Lung microvascular endothelial cell (primary cell): Measurements from ENCODE around the gene STX16. TPM values are rescaled to one million over a fixed set of nuclear protein-coding genes. Genes with fewer than 3 reads are reported as not detected.
A peak's percentile ranks its signal among the peaks of the same experiment; 100 is the strongest.

Source experiments
- DNase-seq, 2 donors: peaks; one replicate each; pipeline versions ENCODE4 v3.0.0 to v3.0.0-alpha.2; 2010; ENCODE audit warnings: low read depth in 2 of 2
- total RNA-seq: library from RNA; depleted of rRNA; stranded (reverse); fragments of >200 nt; gene quantifications from 2 replicates; pipeline ENCODE4 v1.2.1, GENCODE V29; 2014

The STX16 gene
- total RNA-seq, 1 donor from 2014 or later: 22.8 TPM

DNA sequence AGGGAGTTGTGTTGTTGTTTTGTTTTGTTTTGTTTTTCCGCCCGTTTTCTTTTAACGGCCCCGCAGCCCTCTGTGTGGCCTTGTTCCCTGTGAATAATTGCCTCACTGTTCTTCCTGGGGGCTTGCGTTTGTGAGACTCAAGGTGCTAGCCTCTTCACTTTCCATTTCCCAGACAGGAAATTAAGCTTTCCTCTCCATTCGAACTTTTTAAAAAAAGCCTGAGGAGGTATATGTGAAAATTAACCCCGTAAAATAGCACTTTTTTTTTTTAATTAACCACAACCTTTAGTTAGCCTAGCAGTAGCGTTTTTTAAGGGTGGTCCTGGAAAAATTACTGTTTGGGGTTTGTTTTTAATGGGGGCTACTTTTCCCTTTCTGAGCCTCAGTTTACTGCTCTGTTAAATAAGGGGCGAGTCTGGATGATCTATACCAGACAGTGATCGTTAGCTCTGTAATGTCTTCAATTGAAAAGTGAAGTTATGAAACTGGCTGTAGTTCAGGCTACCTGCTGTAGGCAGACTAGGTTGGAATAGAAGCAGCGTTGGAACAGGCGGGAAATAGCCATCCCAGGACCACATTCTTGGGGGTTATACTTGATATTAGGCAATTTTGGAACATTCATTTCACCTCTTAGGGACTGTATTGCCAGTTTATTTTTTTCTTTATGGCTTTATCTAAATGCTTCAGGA lies 1.7 kb downstream of the STX16 start:
- DNase-seq: peak; percentile 30 to 38

DNA sequence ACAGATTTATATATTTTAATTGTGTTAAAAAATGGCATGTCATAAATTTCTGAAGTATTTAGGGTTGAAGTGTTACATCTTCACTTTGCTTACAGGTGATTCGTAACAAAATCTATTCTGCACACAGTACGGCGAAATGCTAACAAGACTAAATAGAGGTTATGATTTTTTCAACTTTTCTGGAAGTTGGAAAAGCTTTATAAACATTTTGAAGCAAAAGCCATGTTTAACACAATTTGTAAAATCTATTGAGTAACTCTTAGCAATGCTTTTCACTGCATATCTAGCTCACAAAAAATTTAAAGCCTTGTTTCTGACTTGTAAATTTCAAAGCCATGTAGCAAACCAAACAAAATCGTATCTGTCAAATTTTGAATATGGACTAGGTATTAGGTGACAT lies 3.3 kb downstream of the STX16 start:
- DNase-seq: no peak

DNA sequence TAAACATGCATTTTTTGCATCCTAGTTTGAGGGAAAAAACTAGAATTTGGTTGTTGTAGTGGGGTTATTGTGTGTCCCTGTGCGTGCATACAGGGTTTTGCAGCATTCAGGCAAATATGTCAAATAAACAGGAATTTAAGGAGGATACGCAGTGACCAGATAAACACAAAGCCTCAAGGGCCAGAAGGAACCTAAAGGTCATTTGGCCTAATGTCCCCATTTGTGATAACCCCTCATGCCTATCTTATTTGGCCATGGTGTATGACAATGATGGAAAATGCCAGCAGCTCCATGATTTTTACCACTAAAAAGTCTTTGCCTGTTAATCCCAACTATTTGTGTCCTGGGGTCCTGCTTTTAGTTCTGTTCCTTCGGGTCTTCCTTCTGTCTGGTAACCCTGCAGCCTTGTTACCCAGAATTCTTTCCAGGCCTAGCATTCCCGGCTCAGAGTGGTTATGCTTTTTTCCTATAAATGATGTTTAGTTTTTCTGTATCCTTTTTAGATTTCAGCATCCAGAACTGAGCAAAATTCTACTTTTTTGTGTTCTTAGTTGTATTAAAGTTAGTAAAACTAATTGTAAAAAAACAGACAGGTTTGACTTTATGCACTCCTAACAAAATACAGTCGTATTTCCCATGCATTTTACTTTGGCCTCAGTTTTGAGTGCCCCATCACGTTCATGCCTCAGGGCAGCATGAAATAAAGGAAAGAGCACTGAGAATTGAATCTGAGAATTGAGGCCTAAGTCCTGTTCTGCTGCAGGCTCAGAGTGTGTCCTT lies 4.4 kb downstream of the STX16 start:
- DNase-seq: no peak

DNA sequence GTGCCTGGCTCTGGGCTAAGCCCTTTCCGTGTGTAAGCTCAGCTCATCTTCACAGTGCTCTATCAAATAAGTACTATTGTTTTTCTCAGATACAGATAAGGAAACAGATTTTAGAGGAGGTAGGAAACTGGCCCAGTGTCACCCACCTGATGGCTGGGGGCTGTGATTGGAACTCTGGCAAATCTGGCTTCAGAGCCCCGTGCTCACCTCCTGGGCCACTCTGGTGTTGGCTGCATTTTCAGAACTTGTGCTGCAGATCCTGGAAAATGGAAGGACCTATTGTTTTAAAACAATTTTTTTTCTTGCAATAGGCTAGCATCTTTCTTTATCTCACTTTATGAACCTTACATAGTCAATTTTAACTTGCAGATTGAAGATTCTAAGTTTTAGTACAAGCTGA lies 5.7 kb downstream of the STX16 start:
- no peak for DNase-seq

DNA sequence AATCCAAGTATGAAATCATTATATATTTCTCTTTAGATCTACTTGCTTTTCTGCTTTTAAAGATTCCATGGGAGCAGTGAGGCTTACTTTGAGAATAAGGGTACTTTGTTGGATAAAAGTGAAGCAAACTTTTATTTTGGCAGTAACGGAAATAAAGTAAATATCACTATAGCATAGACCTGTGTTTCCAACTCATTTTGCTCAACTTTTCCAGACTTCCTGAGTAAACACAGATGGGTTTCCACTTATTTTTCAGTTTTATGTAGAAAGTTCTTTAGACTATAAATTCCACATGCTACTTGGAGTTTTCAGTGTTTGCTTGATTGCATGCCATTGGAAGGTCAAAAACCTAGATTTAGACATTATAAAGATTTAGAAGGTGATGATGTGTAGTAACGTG lies 6.2 kb downstream of the STX16 start:
- DNase-seq: no peak

DNA sequence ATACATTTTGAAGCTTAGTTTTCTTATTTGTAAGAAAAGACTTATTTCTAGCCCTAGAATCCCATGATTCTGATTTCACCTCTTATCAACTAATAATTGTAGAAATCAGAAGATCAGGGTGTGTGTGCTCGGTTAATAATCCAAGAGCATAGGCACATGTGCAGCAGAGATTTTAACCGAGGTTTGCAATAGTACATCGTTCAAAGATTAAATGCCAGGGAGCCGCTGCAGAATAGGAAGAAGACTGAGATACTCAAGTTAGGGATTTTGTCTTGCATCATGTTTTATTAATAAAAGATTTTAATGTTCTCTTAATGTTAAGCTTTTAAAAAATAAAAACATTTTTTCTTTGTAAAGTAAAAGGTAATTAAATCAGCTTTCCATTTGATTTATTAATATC lies 6.9 kb downstream of the STX16 start:
- DNase-seq: no peak

DNA sequence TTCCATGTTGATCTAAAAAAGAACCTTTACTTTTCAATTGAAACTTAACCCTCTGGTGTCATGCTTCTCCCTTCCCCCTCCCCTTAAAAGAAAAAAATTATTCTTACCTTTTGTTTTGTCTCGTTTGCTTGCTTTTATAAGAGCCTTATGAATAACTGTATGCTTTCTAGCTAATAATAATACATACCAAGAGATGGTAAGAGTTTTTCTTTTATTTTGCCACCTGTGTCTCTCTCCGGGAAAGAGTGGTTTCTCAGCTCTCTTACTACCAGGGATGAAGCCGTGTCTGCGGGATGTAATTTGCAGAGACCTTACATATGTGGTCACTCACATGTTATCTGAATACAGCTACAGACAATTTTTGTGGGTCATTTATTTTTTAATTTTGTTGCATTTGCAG lies 7.7 kb downstream of the STX16 start:
- DNase-seq: no peak

DNA sequence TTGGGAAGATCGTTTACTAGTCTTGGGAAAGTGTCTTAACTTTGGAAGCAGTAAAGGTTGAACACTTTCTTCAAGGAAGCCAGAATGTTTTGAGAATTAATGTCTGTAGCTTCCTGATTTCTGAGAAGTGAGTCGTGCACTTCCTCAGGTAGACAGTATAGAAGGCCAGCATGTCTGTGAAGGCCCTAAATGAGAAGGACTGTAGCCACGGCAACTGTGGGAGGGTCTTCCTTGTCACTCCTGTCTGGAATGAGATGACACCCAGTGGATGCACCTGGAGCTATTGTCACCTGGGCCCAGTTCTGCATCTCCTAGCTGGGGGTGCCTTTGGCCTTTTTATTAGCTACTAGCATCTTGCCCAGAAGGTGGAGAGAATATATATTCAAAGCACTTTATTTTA lies 8.8 kb downstream of the STX16 start:
- peak in 1 of 2 donors; percentile 24 for DNase-seq

DNA sequence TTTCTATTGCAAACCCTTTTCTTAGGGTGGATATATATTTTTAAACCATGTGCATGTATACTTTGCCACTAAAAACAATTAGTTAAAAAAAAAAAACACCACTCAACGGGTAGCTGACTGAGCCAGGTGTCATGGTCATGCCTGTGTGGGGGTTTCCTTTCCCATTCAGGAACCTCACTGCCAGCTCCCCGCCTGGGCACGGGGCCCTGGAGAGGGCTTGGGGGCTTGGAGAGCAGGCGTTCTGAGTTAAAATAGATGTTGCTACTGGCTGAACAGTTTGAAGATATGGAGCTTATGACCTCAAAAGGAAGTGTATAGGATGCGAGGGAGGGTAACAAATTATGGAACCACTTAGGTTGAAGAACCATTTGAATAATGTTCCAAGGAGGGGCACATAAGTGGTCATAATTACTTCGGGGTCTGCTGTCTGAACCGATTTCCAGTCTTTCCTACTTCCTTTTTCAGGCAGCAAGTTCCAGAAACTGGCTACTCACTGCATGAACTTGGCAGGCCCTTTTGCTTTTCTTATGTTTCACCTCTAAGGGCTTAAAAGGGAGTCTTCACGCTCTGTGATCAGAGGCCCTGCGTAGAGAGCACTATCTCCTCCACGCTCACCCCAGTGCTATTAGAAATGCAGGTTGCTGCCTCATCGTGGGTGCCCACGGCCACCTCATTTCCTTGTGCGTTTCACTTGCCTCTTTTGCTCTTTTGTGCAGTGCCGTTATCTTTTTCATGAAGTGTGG lies 9.9 kb downstream of the STX16 start:
- DNase-seq: no peak

DNA sequence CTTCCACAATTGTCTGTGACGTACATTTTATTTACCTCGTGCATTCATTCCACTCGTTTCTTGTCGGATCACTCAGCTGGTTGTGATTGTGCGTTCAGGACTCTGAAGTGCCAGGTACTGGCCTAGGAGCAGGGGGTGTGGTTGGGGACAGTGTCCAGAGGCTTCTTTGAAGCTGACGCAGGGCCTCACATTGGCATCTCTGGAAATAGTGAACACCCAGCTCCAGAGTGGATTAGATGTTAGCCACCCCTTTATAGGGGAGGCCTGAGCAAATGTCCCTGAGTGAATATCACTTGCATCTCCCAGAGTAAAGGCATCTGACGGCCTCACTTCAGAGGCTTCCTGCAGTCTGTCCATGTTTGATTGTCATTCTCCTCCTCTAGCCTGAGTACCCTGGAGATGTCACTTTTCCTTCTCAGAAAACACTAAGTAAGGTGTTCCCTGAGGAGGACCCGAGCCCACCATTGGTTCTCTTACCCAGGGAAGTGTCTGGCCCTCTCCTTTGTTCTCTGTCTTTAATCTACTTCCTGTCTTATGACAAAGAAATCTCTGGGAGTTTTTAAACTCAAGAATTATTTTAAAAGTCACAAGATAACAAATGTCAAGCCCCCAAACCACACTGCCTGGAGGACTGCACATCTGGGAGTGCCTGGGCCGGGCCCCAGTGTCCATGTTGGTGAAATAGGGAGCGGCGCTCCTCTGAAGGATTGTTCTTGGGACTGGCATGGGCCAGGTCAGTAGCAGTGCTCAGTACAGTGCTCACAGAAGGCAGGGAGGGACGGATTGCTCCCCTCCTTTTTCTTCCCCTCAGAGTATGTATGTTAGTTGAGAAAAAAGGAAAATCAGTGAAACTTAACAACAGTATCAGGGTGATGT lies 10.8 kb downstream of the STX16 start:
- DNase-seq: peak in 1 of 2 donors; percentile 9

DNA sequence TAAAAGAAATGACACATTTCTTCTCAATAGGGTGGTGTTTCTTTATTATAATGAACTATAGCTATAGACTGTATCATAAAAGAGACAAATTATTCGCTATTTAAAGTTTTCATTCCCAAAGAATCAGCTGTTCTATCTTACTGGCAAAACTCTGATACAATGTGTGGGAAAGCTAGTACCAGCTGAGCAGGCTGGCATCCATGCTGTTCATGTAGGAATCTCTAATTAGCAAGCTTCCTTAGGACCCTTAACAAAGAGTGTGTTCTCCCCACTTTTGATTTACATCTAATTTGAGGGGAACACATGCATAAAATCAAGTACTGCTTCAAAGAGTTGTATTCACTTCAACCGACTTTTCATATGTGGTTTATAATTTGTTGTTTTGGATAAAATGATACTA lies 13.2 kb downstream of the STX16 start:
- DNase-seq: no peak

DNA sequence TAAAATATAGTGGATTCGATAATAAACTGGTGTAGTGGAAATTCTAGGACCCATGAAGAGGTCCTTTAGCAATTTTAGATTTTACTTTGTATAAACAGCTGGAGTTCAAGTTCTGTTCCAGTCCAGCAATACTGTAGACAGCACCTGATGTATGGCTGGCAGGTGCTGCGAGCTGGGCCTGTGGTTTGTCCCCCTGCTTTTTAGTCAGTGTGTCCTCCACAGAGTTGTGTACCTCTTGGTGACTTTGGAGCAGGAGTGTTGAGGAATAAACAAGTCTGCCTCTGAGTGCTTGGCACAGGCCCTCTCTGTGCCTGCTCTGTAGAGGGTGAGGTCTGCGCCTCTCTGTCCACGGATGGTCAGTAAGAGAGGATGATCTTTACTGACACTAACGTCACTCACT lies 13.8 kb downstream of the STX16 start:
- DNase-seq: no peak

DNA sequence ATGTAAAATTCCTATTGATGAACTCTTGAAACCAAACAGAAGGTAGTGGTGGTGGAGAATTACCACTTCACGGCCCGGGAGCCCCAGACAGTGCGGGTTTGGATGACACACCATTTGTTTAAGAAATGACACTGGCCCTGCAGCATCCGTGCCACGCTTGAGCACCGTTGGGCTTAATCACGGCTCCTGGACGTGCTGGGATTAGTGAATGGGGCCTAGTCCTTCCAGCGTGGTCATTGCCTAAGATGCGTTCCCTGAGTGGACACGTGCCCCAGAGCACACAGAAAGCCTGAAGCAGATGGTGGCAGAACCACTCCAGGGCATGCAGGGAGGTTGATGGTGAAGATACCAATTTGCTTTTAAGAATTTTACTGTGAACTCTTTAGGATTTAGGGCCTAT lies 14.5 kb downstream of the STX16 start:
- no peak for DNase-seq

DNA sequence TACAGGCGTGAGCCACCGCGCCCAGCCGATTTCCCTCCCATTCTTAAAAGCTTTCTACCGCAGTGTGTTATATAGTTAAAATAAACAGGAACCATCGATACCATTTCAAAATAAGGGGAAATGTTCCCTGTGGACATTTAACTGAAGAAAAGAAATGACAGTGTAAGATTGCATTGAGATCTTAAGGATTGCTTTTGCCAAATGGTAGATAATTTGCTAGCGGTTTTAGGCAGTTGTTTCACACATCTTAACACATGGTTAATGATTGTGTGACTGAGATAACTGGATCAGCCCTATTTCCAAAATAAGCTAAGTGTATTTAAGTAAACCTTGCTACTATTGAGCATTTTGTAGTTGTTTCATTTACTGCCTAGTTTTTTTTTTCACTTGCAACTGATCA lies 15.6 kb downstream of the STX16 start:
- DNase-seq: no peak

DNA sequence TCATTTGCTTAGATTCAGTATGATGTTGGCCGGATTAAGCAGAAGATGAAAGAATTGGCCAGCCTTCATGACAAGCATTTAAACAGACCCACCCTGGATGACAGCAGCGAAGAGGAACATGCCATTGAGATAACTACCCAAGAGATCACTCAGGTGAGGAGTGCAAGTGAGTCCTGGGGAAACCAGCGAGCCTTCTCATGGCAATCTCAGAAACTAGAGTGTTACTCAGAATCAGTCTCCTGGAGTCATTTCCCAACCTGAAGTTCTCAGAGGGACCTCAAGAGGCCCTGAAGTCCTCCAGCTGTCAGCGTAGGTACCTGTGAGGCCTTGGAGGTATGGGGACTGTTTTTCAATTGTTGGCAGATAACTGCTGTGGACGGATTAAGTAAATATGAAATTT lies 16.9 kb downstream of the STX16 start:
- DNase-seq: no peak

DNA sequence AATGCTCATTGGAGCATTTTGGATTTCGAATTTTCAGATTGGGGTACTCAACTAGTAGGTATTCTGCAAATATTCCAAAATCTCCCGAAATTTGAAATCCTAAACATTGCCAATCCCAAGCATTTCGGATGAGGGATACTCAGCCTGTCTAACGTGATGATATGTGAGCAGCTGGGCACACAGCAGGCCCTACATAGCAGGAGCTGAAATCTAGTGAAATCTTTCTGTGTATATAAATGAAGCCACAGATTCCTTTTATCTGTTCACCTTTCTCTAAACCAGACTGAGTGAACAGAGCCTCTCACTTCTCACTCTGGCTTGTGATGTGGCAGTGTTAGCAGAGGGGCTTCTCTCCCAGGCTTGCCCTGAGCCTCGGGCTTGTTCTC lies 17.8 kb downstream of the STX16 start:
- DNase-seq: no peak

DNA sequence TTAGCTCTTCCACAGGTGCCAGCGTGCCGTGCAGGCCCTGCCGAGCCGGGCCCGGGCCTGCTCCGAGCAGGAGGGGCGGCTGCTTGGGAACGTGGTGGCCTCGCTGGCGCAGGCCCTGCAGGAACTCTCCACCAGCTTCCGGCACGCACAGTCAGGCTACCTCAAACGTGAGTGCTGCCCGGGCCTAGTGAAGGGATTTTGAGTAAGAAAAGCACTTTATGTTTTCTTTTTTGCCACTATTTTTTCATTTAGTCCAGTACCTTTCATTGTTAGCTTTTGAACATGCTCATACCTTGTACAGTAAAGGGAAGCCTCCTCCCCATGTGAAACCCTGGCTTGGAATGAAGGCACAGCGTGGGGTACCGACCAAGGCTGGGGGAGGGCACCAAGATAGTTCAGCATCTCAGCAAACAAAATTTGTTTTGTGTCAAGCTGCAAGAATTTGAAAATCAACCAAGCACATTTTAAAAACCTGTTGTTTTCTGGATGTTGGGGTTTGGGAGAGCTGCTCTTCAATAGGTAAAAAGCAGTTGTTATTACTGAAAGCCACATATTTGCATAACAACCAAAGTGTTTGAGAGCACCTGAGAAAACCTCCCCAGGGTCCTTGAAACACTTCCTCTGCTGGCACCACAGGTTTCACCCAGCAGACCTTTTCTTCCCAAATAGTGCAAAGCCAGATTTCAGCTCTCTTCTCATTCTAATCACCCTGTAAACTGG lies 18.4 kb downstream of the STX16 start:
- no peak for DNase-seq

DNA sequence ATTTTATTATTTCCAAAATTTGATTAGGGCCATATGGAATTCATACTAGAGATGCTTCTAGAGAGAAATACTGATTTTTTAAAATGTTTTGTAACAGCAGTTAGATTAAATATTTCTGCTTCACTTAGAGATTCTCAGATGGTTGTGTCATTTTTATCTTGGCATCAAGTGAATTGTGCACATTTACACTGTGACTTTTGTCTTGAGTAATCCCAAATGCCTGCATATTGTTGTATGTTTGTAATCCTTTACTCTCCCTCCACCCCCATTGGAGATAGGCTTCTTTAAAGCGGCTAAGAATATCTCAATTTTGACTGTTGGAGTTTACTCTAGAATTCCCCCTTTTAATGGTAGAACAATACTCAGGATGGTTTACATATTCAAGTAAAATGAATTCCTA lies 19.0 kb downstream of the STX16 start:
- no peak for DNase-seq

DNA sequence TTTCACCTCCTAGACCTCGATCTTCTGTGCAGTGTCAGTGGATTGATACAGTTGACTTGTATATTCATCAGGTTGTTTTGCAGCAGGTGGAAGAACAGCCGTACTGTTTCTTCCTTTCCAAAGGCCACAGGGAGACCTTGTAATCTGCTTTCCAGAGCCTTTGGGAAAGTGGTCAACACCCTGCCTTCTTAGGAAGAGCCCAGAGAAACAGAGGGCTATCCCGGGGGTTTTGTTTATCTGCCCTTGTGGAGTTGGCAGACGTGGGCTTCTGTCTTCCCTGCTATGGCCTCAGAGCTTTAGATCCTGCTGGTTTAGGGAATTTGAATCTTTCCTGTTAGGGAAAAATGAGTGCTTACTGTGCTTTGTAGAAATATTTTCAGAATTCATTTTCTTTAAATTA lies 19.6 kb downstream of the STX16 start:
- DNase-seq: no peak

DNA sequence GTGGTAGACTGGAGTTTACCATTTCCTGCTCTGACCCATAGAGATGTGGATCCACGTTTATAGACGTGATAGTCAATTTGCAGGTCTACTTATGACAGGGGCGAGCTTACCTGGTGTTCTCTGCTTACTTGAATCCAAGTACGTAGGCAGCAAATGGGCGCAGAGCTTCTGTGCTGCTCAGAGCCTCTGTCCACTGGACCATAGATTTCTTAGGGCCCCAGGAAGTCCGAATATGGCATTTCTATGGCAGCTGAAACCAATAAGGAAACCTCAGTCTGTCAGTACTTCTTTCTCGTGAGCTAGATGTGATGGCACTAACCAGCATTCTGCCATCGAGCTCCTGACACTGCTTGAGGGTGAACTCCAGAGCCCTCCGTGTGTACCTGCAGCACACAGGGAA lies 22.0 kb downstream of the STX16 start:
- no peak for DNase-seq

DNA sequence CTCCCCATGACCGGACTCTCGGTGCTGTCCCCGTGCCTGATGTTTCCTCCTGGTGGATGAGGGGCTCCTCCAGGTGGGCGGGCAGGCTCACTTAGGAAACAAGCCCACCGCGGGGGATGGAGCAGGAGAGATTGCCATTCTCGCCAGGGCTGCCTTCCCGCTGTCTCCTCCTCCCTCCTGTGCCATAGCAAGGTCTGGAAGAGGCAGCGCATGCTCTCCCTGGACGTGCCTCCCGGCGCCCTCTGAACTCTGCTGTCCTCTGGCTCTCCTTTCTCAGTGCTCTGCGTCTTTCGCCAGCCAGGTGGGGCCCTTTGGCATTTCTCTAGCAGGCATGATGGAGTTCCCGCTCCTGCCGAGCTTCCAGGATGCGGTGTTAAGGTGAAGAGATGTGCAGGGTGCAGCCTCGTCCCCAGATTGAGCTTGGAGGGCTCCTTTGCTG lies 24.1 kb downstream of the STX16 start:
- no peak for DNase-seq
